ENCODE data around the gene MYO7A. TPM values are rescaled to one million over a fixed set of nuclear protein-coding genes. Genes with fewer than 3 reads are reported as not detected.

Gene MYO7A
- total RNA-seq, 1 donor: under 0.01 TPM

GRCh38 chr11:77171254-77171653 is 43.2 kb downstream of the MYO7A start:
- H3K79me2 ChIP-seq (ENCODE audit: insufficient read depth, low read length): no peaks in the 10 kb centered on the region
- H3K27ac ChIP-seq (ENCODE audit: low read depth, low read length): no peak overlapping the region
- H4K20me1 ChIP-seq (ENCODE audit: insufficient read depth, low read length): no peaks in the 10 kb centered on the region
- no peaks in the 10 kb centered on the region for H3K9me3 ChIP-seq (ENCODE audit: low read depth, low read length)
- no peaks in the 10 kb centered on the region for H3K36me3 ChIP-seq (ENCODE audit: insufficient read depth, low read length)
- no peak for TF ChIP-seq CTCF (IDR thresholded peaks at IDR 0.05; ENCODE audit: extremely low read depth, low read depth, low read length)
- H3K27me3 ChIP-seq (ENCODE audit: insufficient read depth, low read length): peaks cover 12% of the 10 kb centered on the region
- H3K4me2 ChIP-seq (ENCODE audit: insufficient read depth, low read length): no peak overlapping the region
- H3K4me3 ChIP-seq (ENCODE audit: insufficient read depth, low read length): no peak overlapping the region
- no peak for DNase-seq (ENCODE audit: insufficient read length, low spot score, missing footprints)
- no peaks in the 10 kb centered on the region for H3K4me1 ChIP-seq (ENCODE audit: insufficient read depth, low read length)
- no peak overlapping the region for H2AFZ ChIP-seq (ENCODE audit: low read length)

- H3K36me3 ChIP-seq (ENCODE audit: insufficient read depth, low read length): no peaks in the 10 kb centered on the region
- no peak overlapping the region for H3K4me2 ChIP-seq (ENCODE audit: insufficient read depth, low read length)
- H3K4me1 ChIP-seq (ENCODE audit: insufficient read depth, low read length): no peaks in the 10 kb centered on the region
- DNase-seq (ENCODE audit: insufficient read length, low spot score, missing footprints): no peak
- H3K27ac ChIP-seq (ENCODE audit: low read depth, low read length): no peak overlapping the region
- no peak overlapping the region for H3K4me3 ChIP-seq (ENCODE audit: insufficient read depth, low read length)
- no peaks in the 10 kb centered on the region for H4K20me1 ChIP-seq (ENCODE audit: insufficient read depth, low read length)
- no peaks in the 10 kb centered on the region for H3K79me2 ChIP-seq (ENCODE audit: insufficient read depth, low read length)
- no peaks in the 10 kb centered on the region for H3K9me3 ChIP-seq (ENCODE audit: low read depth, low read length)
- TF ChIP-seq CTCF (IDR thresholded peaks at IDR 0.05; ENCODE audit: extremely low read depth, low read depth, low read length): no peak
- H2AFZ ChIP-seq (ENCODE audit: low read length): no peak overlapping the region
- H3K27me3 ChIP-seq (ENCODE audit: insufficient read depth, low read length): peaks cover 6% of the 10 kb centered on the region
Observed at GRCh38 chr11:77171885-77172665, 44.0 kb downstream of the MYO7A start.

- TF ChIP-seq CTCF (IDR thresholded peaks at IDR 0.05; ENCODE audit: extremely low read depth, low read depth, low read length): no peak
- peaks cover 2% of the 10 kb centered on the region for H3K27me3 ChIP-seq (ENCODE audit: insufficient read depth, low read length)
- no peak overlapping the region for H2AFZ ChIP-seq (ENCODE audit: low read length)
- no peaks in the 10 kb centered on the region for H3K4me1 ChIP-seq (ENCODE audit: insufficient read depth, low read length)
- H3K4me3 ChIP-seq (ENCODE audit: insufficient read depth, low read length): no peak overlapping the region
- H3K9me3 ChIP-seq (ENCODE audit: low read depth, low read length): no peaks in the 10 kb centered on the region
- H3K79me2 ChIP-seq (ENCODE audit: insufficient read depth, low read length): no peaks in the 10 kb centered on the region
- H3K27ac ChIP-seq (ENCODE audit: low read depth, low read length): no peak overlapping the region
- DNase-seq (ENCODE audit: insufficient read length, low spot score, missing footprints): no peak
- H3K4me2 ChIP-seq (ENCODE audit: insufficient read depth, low read length): no peak overlapping the region
- no peaks in the 10 kb centered on the region for H4K20me1 ChIP-seq (ENCODE audit: insufficient read depth, low read length)
- no peaks in the 10 kb centered on the region for H3K36me3 ChIP-seq (ENCODE audit: insufficient read depth, low read length)
Observed at GRCh38 chr11:77172666-77172982, 44.6 kb downstream of the MYO7A start.

GRCh38 chr11:77173494-77173893 is 45.4 kb downstream of the MYO7A start:
- H3K27me3 ChIP-seq (ENCODE audit: insufficient read depth, low read length): no peaks in the 10 kb centered on the region
- no peak overlapping the region for H3K4me2 ChIP-seq (ENCODE audit: insufficient read depth, low read length)
- no peak overlapping the region for H2AFZ ChIP-seq (ENCODE audit: low read length)
- H3K9me3 ChIP-seq (ENCODE audit: low read depth, low read length): no peaks in the 10 kb centered on the region
- H3K4me1 ChIP-seq (ENCODE audit: insufficient read depth, low read length): no peaks in the 10 kb centered on the region
- no peak for DNase-seq (ENCODE audit: insufficient read length, low spot score, missing footprints)
- no peak overlapping the region for H3K27ac ChIP-seq (ENCODE audit: low read depth, low read length)
- no peaks in the 10 kb centered on the region for H3K36me3 ChIP-seq (ENCODE audit: insufficient read depth, low read length)
- no peak for TF ChIP-seq CTCF (IDR thresholded peaks at IDR 0.05; ENCODE audit: extremely low read depth, low read depth, low read length)
- H3K79me2 ChIP-seq (ENCODE audit: insufficient read depth, low read length): no peaks in the 10 kb centered on the region
- H4K20me1 ChIP-seq (ENCODE audit: insufficient read depth, low read length): no peaks in the 10 kb centered on the region
- H3K4me3 ChIP-seq (ENCODE audit: insufficient read depth, low read length): no peak overlapping the region
